Panc1 (cell line): Measurements from ENCODE around the gene SLC7A14. TPM values are rescaled to one million over a fixed set of nuclear protein-coding genes. Genes with fewer than 3 reads are reported as not detected.
A peak's percentile ranks its signal among the peaks of the same experiment; 100 is the strongest.

Experiments
- ATAC-seq: fragments of 200-7000 bp; cut with Tn5 transposase; 2 replicates; pipeline ENCODE4 v1.9.1; 2020; ENCODE audit warnings: mild to moderate bottlenecking, moderate library complexity
- Bru-seq: library from RNA; stranded (reverse); fragments of 400-500 nt; gene quantifications from one replicate; lab custom pipeline; 2021; lab: Mats Ljungman, UMichigan
- BruChase-seq, 2 experiments: library from RNA; stranded (reverse); fragments of 400-500 nt; gene quantifications; one replicate each; lab custom pipeline; 2021; lab: Mats Ljungman, UMichigan
- BruUV-seq: library from RNA; stranded (reverse); fragments of 400-500 nt; replicated peaks from 2 replicates; lab custom pipeline; 2021; lab: Mats Ljungman, UMichigan
- CTCF ChIA-PET: fragments of 300-600 bp; sonication (Branson Sonifier 250); formaldehyde crosslinking; loops from one replicate; lab custom pipeline; 2022; ENCODE audit warnings: antibody characterized with exemption; lab: Charles Lee
- POLR2A ChIA-PET: fragments of 300-600 bp; sonication (Branson Sonifier 250); formaldehyde crosslinking; loops from one replicate; lab custom pipeline; 2022; ENCODE audit warnings: antibody characterized with exemption; lab: Charles Lee
- DNase-seq: peaks from one replicate; pipeline ENCODE4 v3.0.0-alpha.2; 2010; ENCODE audit warnings: low read depth, low spot score
- H3K27ac ChIP-seq: 2 replicates; pipeline ENCODE4 v1.5.1; 2011; ENCODE audit warnings: mild to moderate bottlenecking, low read length, inconsistent platforms
- H3K27me3 ChIP-seq: fragments of 200-500 bp; sonication (Bioruptor generic); 2 replicates; pipeline ENCODE4 v1.6.0; 2014; ENCODE audit warnings: low read length, inconsistent platforms; ENCODE audit not compliant: control insufficient read depth, insufficient read depth
- H3K36me3 ChIP-seq: fragments of 200-500 bp; sonication (Bioruptor generic); 2 replicates; pipeline ENCODE4 v1.5.1; 2014; ENCODE audit warnings: inconsistent platforms, mild to moderate bottlenecking, low read length, moderate library complexity; ENCODE audit not compliant: control insufficient read depth, insufficient read depth
- H3K4me1 ChIP-seq: 2 replicates; pipeline ENCODE4 v1.5.1; 2011; ENCODE audit warnings: inconsistent platforms, mild to moderate bottlenecking, low read length, moderate library complexity; ENCODE audit not compliant: control insufficient read depth, insufficient read depth
- H3K4me3 ChIP-seq, 2 experiments: 2 replicates each; pipeline ENCODE4 v1.5.1; 2011 to 2012; ENCODE audit warnings: low read depth in 2 of 2, low read length in 2 of 2, mild to moderate bottlenecking in 2 of 2, inconsistent platforms in 1 of 2, moderate library complexity in 1 of 2
- H3K9me3 ChIP-seq: fragments of 200-500 bp; sonication (Bioruptor generic); 2 replicates; pipeline ENCODE4 v1.5.1; 2014; ENCODE audit warnings: low read depth, mild to moderate bottlenecking, inconsistent platforms, low read length, moderate library complexity; ENCODE audit not compliant: control insufficient read depth, insufficient read depth
- POLR2AphosphoS5 ChIP-seq: IDR thresholded peaks from 2 replicates; pipeline ENCODE4 v1.6.1; 2012; ENCODE audit warnings: mild to moderate bottlenecking, low read depth, low read length, moderate library complexity
- SIN3A ChIP-seq: IDR thresholded peaks from 2 replicates; pipeline ENCODE4 v1.6.1; 2012; ENCODE audit warnings: low read depth, mild to moderate bottlenecking, low read length, moderate library complexity, borderline replicate concordance; ENCODE audit not compliant: insufficient read depth
- TCF7L2 ChIP-seq: IDR thresholded peaks from 2 replicates; pipeline ENCODE4 v1.6.1; 2011; ENCODE audit warnings: mild to moderate bottlenecking, low read depth, low read length, inconsistent platforms
- in situ Hi-C: cut with HindIII; loops from 2 replicates; pipeline ENCODE4 v1.10.0; 2016; ENCODE audit warnings: low sequenced_read_pairs, low pct_unique_long_range_greater_than_20kb
- intact Hi-C: fragments of 100-400 bp; cut with micrococcal nuclease; formaldehyde crosslinking; loops from one replicate; pipeline ENCODE4 v1.10.0; 2022; ENCODE audit not compliant: unreplicated experiment
- long read RNA-seq: library from polyadenylated mRNA; unstranded; transcript quantifications from one replicate; pipeline ENCODE4 v2.0.0, GENCODE V29; 2021; ENCODE audit not compliant: unreplicated experiment
- polyA plus RNA-seq: library from polyadenylated mRNA; unstranded; fragments of >200 nt; gene quantifications from one replicate; pipeline ENCODE4 v1.2.1, GENCODE V29; 2012; ENCODE audit warnings: missing spikeins; ENCODE audit not compliant: insufficient read length
- total RNA-seq: library from RNA; stranded (reverse); gene quantifications from one replicate; pipeline ENCODE4 v1.2.1, GENCODE V29; 2021; ENCODE audit not compliant: unreplicated experiment
- TF ChIP-seq, protein P1 (sequence below): fragments of 450-650 bp; IDR thresholded peaks from 2 replicates; pipeline ENCODE4 v1.5.1; 2017; ENCODE audit warnings: mild to moderate bottlenecking
- TF ChIP-seq, protein P2 (sequence below), 2 experiments: IDR thresholded peaks; 2 replicates each; pipeline ENCODE4 v1.6.1; 2011 to 2012; ENCODE audit warnings: low read depth in 2 of 2, control low read depth in 1 of 2, low read length in 1 of 2, mild to moderate bottlenecking in 1 of 2, moderate library complexity in 1 of 2; ENCODE audit not compliant: insufficient read depth in 1 of 2

Gene SLC7A14
- total RNA-seq, result not detected
- polyA plus RNA-seq, result not detected
- not detected for Bru-seq, nascent RNA
- BruChase-seq, experiment 1, labeled RNA remaining after a 2-hour chase, result not detected
- not detected for BruChase-seq, experiment 2, labeled RNA remaining after a 6-hour chase
- long read RNA-seq, result 0 reads

DNA sequence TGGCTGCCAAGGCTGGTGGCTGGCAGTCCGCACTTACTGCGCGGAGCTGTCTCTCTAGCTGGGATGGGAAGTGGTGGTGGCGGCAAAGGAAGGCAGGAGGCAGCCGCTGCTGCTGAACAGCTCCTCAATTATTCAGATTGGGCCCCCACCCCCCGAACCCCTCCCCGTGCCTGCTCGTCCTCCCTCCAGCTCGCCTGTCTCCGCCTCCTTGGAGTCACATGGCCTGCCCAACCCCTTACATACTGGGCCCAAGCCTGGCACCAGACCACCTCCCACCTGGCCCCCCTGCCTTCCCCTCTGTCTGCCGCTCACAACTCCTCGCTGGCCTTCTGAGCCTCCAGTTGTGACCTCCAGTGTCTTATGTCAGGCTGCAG lies at the start of gene SLC7A14:
TSS of gene SLC7A14 (minus strand) at position 139 of the 374 bp plus-strand sequence. CDS start 59,139 bp downstream, outside the sequence.
- H3K27me3 ChIP-seq, result peaks cover 5% of the 10 kb centered on the region; the same call in 1 of the 2 replicates
- DNase-seq (no peak), ATAC-seq (no peak)
- in situ Hi-C loops, result no loop called here
- CTCF ChIA-PET, result no interaction called here
- no TSS peak for BruUV-seq
- no peak within 1 kb of the TSS for H3K27ac ChIP-seq
- intact Hi-C loops, result no loop called here
- TF ChIP-seq TCF7L2, result no peak
- TF ChIP-seq, protein P1, sequence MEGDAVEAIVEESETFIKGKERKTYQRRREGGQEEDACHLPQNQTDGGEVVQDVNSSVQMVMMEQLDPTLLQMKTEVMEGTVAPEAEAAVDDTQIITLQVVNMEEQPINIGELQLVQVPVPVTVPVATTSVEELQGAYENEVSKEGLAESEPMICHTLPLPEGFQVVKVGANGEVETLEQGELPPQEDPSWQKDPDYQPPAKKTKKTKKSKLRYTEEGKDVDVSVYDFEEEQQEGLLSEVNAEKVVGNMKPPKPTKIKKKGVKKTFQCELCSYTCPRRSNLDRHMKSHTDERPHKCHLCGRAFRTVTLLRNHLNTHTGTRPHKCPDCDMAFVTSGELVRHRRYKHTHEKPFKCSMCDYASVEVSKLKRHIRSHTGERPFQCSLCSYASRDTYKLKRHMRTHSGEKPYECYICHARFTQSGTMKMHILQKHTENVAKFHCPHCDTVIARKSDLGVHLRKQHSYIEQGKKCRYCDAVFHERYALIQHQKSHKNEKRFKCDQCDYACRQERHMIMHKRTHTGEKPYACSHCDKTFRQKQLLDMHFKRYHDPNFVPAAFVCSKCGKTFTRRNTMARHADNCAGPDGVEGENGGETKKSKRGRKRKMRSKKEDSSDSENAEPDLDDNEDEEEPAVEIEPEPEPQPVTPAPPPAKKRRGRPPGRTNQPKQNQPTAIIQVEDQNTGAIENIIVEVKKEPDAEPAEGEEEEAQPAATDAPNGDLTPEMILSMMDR, result no peak
- H3K36me3 ChIP-seq, result no peaks in the 10 kb centered on the region
- peak within 1 kb of the TSS in 1 of 2 experiments; percentile 23; a peak in 1 of 4 replicates for H3K4me3 ChIP-seq
- H3K9me3 ChIP-seq, result no peaks in the 10 kb centered on the region
- POLR2A ChIA-PET, result no interaction called here
- no peaks in the 10 kb centered on the region for H3K4me1 ChIP-seq

DNA sequence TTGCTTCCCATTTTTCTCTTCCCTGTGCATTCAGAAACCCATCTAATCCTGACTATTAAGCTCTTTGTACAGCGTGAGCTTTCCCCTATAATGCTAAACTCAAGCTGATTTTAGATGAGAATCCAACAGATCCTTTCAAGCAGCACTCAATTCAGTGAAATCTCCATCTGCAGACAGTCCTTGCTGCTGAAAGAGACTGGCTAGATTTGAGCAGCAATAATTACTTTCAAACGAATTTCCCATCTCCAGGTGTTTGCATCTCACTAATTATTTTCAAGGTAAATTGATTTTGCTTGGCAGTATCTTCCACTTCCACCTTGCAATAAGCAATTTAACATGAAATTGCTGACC lies 49.5 kb upstream of the SLC7A14 start:
- POLR2A ChIA-PET, result no interaction called here
- no peak for TF ChIP-seq POLR2AphosphoS5
- TF ChIP-seq, protein P2, sequence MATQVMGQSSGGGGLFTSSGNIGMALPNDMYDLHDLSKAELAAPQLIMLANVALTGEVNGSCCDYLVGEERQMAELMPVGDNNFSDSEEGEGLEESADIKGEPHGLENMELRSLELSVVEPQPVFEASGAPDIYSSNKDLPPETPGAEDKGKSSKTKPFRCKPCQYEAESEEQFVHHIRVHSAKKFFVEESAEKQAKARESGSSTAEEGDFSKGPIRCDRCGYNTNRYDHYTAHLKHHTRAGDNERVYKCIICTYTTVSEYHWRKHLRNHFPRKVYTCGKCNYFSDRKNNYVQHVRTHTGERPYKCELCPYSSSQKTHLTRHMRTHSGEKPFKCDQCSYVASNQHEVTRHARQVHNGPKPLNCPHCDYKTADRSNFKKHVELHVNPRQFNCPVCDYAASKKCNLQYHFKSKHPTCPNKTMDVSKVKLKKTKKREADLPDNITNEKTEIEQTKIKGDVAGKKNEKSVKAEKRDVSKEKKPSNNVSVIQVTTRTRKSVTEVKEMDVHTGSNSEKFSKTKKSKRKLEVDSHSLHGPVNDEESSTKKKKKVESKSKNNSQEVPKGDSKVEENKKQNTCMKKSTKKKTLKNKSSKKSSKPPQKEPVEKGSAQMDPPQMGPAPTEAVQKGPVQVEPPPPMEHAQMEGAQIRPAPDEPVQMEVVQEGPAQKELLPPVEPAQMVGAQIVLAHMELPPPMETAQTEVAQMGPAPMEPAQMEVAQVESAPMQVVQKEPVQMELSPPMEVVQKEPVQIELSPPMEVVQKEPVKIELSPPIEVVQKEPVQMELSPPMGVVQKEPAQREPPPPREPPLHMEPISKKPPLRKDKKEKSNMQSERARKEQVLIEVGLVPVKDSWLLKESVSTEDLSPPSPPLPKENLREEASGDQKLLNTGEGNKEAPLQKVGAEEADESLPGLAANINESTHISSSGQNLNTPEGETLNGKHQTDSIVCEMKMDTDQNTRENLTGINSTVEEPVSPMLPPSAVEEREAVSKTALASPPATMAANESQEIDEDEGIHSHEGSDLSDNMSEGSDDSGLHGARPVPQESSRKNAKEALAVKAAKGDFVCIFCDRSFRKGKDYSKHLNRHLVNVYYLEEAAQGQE (IDR thresholded peaks at IDR 0.05; ENCODE audit: insufficient read depth in 1 of 2, low read depth in 2 of 2, low read length in 1 of 2), result no peak
- TF ChIP-seq SIN3A, result no peak
- TF ChIP-seq, protein P1, result no peak
- Histone ChIP-seq H3K27me3 (no peaks in the 10 kb centered on the region), H3K4me3 (no peak overlapping the region), H3K36me3 (no peaks in the 10 kb centered on the region), H3K4me1 (no peaks in the 10 kb centered on the region), H3K9me3 (no peaks in the 10 kb centered on the region), H3K27ac (no peak overlapping the region)
- intact Hi-C loops (no loop called here), in situ Hi-C loops (no loop called here)
- BruUV-seq, result no TSS peak
- DNase-seq (no peak), ATAC-seq (no peak)
- CTCF ChIA-PET, result no interaction called here
